Measurements from ENCODE around the gene KLK6.

The KLK6 gene

GRCh38 chr19:51002089-51002532 is 32.7 kb upstream of the KLK6 start:
- CTCF ChIA-PET = no interaction called here
- no peak for DNase-seq

GRCh38 chr19:51001515-51001914 is 32.1 kb upstream of the KLK6 start, which contains the start of gene KLK8:
TSS of gene KLK8 (minus strand) at chr19:51001604. CDS start at chr19:51001167, 437 bp downstream.
- Histone ChIP-seq H3K4me1 (ENCODE audit: control extremely low read depth in 1 of 4, control insufficient read depth in 4 of 4, insufficient read depth in 4 of 4, low read length in 3 of 4) (no peaks in the 10 kb centered on the region), H3K27ac (ENCODE audit: insufficient read depth in 1 of 2, low read depth in 1 of 2, low read length in 2 of 2, poor library complexity in 1 of 2, severe bottlenecking in 2 of 2) (no peak within 1 kb of the TSS), H3K4me3 (ENCODE audit: control insufficient read depth in 1 of 7, extremely low read depth in 1 of 7, insufficient read depth in 4 of 7, low read depth in 2 of 7, low read length in 6 of 7) (no peak within 1 kb of the TSS), H3K27me3 (replicated peaks in 2 of 5; ENCODE audit: control insufficient read depth in 4 of 5, insufficient read depth in 5 of 5, low read length in 4 of 5) (peaks cover 3 to 81% (median 18%) of the 10 kb centered on the region in 5 experiments), H3K36me3 (ENCODE audit: control insufficient read depth in 4 of 4, insufficient read depth in 4 of 4, low read length in 3 of 4) (no peaks in the 10 kb centered on the region), H3K9me3 (ENCODE audit: control extremely low read depth in 1 of 5, control insufficient read depth in 4 of 5, insufficient read depth in 2 of 5, low read depth in 1 of 5, low read length in 4 of 5) (no peaks in the 10 kb centered on the region)
- DNase-seq = no peak
- WGBS (ENCODE audit: insufficient coverage) = 49% methylated on average over 4 of the region's 7 CpGs
- POLR2A ChIA-PET = no interaction called here
- CTCF ChIA-PET = no interaction called here

More at GRCh38 chr19:51002089-51002532, 32.7 kb upstream of the KLK6 start:
- WGBS (ENCODE audit: insufficient coverage) = 54% methylated on average over 11 of the region's 12 CpGs
- Histone ChIP-seq H3K4me3 (ENCODE audit: control insufficient read depth in 1 of 7, extremely low read depth in 1 of 7, insufficient read depth in 4 of 7, low read depth in 2 of 7, low read length in 6 of 7) (no peak overlapping the region), H3K9me3 (ENCODE audit: control extremely low read depth in 1 of 5, control insufficient read depth in 4 of 5, insufficient read depth in 2 of 5, low read depth in 1 of 5, low read length in 4 of 5) (no peaks in the 10 kb centered on the region), H3K27me3 (replicated peaks in 2 of 5; ENCODE audit: control insufficient read depth in 4 of 5, insufficient read depth in 5 of 5, low read length in 4 of 5) (peaks cover 5 to 86% (median 21%) of the 10 kb centered on the region in 5 experiments), H3K27ac (ENCODE audit: insufficient read depth in 1 of 2, low read depth in 1 of 2, low read length in 2 of 2, poor library complexity in 1 of 2, severe bottlenecking in 2 of 2) (no peak overlapping the region), H3K36me3 (ENCODE audit: control insufficient read depth in 4 of 4, insufficient read depth in 4 of 4, low read length in 3 of 4) (no peaks in the 10 kb centered on the region), H3K4me1 (ENCODE audit: control extremely low read depth in 1 of 4, control insufficient read depth in 4 of 4, insufficient read depth in 4 of 4, low read length in 3 of 4) (no peaks in the 10 kb centered on the region)
- POLR2A ChIA-PET = no interaction called here

DNA sequence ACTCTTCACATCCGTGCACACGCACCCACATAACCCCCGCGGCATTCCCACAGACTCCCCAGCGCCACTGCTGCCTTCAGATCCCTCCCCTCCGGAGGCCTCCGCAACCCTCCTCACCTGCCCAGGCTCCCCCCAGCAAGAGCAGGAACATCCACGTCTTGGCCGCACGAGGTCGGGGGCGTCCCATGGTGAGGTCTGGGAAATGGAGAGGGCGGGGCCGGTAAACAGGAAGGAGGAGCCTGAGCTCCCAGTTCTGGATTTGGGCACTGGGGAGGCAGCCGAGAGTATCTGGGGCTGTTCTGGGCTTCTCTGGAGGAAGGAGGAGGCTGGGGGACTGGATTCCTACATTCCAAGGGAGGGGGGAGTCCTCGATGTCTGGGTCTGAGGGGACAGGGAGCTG is 31.6 kb upstream of the KLK6 start:
- POLR2A ChIA-PET = no interaction called here
- no peaks in the 10 kb centered on the region for H3K4me1 ChIP-seq (ENCODE audit: control extremely low read depth in 1 of 4, control insufficient read depth in 4 of 4, insufficient read depth in 4 of 4, low read length in 3 of 4)
- CTCF ChIA-PET = no interaction called here
- H3K27ac ChIP-seq (ENCODE audit: insufficient read depth in 1 of 2, low read depth in 1 of 2, low read length in 2 of 2, poor library complexity in 1 of 2, severe bottlenecking in 2 of 2) = no peak overlapping the region
- H3K4me3 ChIP-seq (ENCODE audit: control insufficient read depth in 1 of 7, extremely low read depth in 1 of 7, insufficient read depth in 4 of 7, low read depth in 2 of 7, low read length in 6 of 7) = no peak overlapping the region
- H3K9me3 ChIP-seq (ENCODE audit: control extremely low read depth in 1 of 5, control insufficient read depth in 4 of 5, insufficient read depth in 2 of 5, low read depth in 1 of 5, low read length in 4 of 5) = no peaks in the 10 kb centered on the region
- peaks cover 2 to 78% (median 16%) of the 10 kb centered on the region in 5 experiments for H3K27me3 ChIP-seq (replicated peaks in 2 of 5; ENCODE audit: control insufficient read depth in 4 of 5, insufficient read depth in 5 of 5, low read length in 4 of 5)
- no peak for DNase-seq
- WGBS (ENCODE audit: insufficient coverage) = 56% methylated on average over 7 of the region's 16 CpGs
- no peaks in the 10 kb centered on the region for H3K36me3 ChIP-seq (ENCODE audit: control insufficient read depth in 4 of 4, insufficient read depth in 4 of 4, low read length in 3 of 4)

DNA sequence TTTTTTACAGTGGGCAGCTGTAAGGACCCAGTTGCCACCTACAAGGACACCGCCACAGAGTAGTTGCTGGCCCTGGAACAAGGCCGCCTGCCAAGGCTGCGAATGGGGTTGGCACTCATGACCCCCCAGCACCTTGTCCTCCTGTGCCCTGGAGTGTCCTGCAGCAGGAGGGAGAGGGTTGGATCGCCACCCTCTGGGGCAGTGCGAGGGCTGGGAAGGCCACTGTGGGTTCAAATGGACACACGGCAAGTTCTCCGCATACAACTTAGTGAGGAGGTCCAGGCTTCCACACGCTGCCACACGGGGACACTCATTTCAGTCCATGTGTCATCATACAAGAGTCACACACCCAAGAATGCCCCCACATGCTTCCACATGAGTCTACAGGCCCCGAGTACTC is 31.0 kb upstream of the KLK6 start:
- Histone ChIP-seq H3K4me3 (ENCODE audit: control insufficient read depth in 1 of 7, extremely low read depth in 1 of 7, insufficient read depth in 4 of 7, low read depth in 2 of 7, low read length in 6 of 7) (no peak overlapping the region), H3K4me1 (ENCODE audit: control extremely low read depth in 1 of 4, control insufficient read depth in 4 of 4, insufficient read depth in 4 of 4, low read length in 3 of 4) (no peaks in the 10 kb centered on the region), H3K27ac (ENCODE audit: insufficient read depth in 1 of 2, low read depth in 1 of 2, low read length in 2 of 2, poor library complexity in 1 of 2, severe bottlenecking in 2 of 2) (no peak overlapping the region), H3K36me3 (ENCODE audit: control insufficient read depth in 4 of 4, insufficient read depth in 4 of 4, low read length in 3 of 4) (no peaks in the 10 kb centered on the region), H3K27me3 (replicated peaks in 2 of 5; ENCODE audit: control insufficient read depth in 4 of 5, insufficient read depth in 5 of 5, low read length in 4 of 5) (peaks cover 2 to 79% (median 16%) of the 10 kb centered on the region in 5 experiments), H3K9me3 (ENCODE audit: control extremely low read depth in 1 of 5, control insufficient read depth in 4 of 5, insufficient read depth in 2 of 5, low read depth in 1 of 5, low read length in 4 of 5) (no peaks in the 10 kb centered on the region)
- POLR2A ChIA-PET = no interaction called here
- 95% methylated on average over 10 of the region's 10 CpGs for WGBS (ENCODE audit: insufficient coverage)
- CTCF ChIA-PET = no interaction called here
- DNase-seq = no peak

DNA sequence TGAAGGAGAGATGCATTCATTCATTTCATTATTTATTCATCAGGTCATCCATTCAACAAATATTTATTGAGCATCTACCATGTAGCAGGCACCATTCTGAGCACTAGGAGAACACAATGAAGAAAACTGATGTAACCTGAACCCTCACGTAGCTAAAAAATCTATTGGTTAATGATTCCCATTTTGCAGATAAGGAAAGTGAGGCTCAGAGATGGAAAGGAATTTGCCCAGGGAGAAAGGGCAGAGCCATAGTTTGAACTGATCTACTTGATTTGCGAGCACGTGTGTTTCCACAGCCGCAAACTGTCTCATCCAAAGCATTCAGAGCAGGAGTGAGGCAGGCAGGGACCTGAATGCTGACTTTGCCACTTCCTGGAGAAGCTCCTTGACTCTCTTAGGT is 29.3 kb upstream of the KLK6 start:
- CTCF ChIA-PET = no interaction called here
- Histone ChIP-seq H3K9me3 (ENCODE audit: control extremely low read depth in 1 of 5, control insufficient read depth in 4 of 5, insufficient read depth in 2 of 5, low read depth in 1 of 5, low read length in 4 of 5) (no peaks in the 10 kb centered on the region), H3K36me3 (ENCODE audit: control insufficient read depth in 4 of 4, insufficient read depth in 4 of 4, low read length in 3 of 4) (no peaks in the 10 kb centered on the region), H3K4me3 (ENCODE audit: control insufficient read depth in 1 of 7, extremely low read depth in 1 of 7, insufficient read depth in 4 of 7, low read depth in 2 of 7, low read length in 6 of 7) (no peak overlapping the region), H3K27ac (ENCODE audit: insufficient read depth in 1 of 2, low read depth in 1 of 2, low read length in 2 of 2, poor library complexity in 1 of 2, severe bottlenecking in 2 of 2) (no peak overlapping the region), H3K27me3 (replicated peaks in 2 of 5; ENCODE audit: control insufficient read depth in 4 of 5, insufficient read depth in 5 of 5, low read length in 4 of 5) (peaks cover 2 to 66% (median 16%) of the 10 kb centered on the region in 5 experiments), H3K4me1 (ENCODE audit: control extremely low read depth in 1 of 4, control insufficient read depth in 4 of 4, insufficient read depth in 4 of 4, low read length in 3 of 4) (no peaks in the 10 kb centered on the region)
- no peak for DNase-seq
- WGBS (ENCODE audit: insufficient coverage) = 95% methylated on average over 3 of the region's 4 CpGs
- POLR2A ChIA-PET = no interaction called here

- Histone ChIP-seq H3K27ac (ENCODE audit: insufficient read depth in 1 of 2, low read depth in 1 of 2, low read length in 2 of 2, poor library complexity in 1 of 2, severe bottlenecking in 2 of 2) (no peak overlapping the region), H3K4me1 (ENCODE audit: control extremely low read depth in 1 of 4, control insufficient read depth in 4 of 4, insufficient read depth in 4 of 4, low read length in 3 of 4) (no peaks in the 10 kb centered on the region), H3K9me3 (ENCODE audit: control extremely low read depth in 1 of 5, control insufficient read depth in 4 of 5, insufficient read depth in 2 of 5, low read depth in 1 of 5, low read length in 4 of 5) (no peaks in the 10 kb centered on the region), H3K27me3 (replicated peaks in 2 of 5; ENCODE audit: control insufficient read depth in 4 of 5, insufficient read depth in 5 of 5, low read length in 4 of 5) (peaks cover under 1 to 60% (median 16%) of the 10 kb centered on the region in 5 experiments), H3K36me3 (ENCODE audit: control insufficient read depth in 4 of 4, insufficient read depth in 4 of 4, low read length in 3 of 4) (no peaks in the 10 kb centered on the region), H3K4me3 (ENCODE audit: control insufficient read depth in 1 of 7, extremely low read depth in 1 of 7, insufficient read depth in 4 of 7, low read depth in 2 of 7, low read length in 6 of 7) (no peak overlapping the region)
- no peak for DNase-seq
- ChIA-PET POLR2A (no interaction called here), CTCF (no interaction called here)
- 70% methylated on average over 2 of the region's 5 CpGs for WGBS (ENCODE audit: insufficient coverage)
These were observed 28.7 kb upstream of the KLK6 start for GRCh38 chr19:50998061-50998460.

- no peaks in the 10 kb centered on the region for H3K4me1 ChIP-seq (ENCODE audit: control extremely low read depth in 1 of 4, control insufficient read depth in 4 of 4, insufficient read depth in 4 of 4, low read length in 3 of 4)
- H3K9me3 ChIP-seq (ENCODE audit: control extremely low read depth in 1 of 5, control insufficient read depth in 4 of 5, insufficient read depth in 2 of 5, low read depth in 1 of 5, low read length in 4 of 5) = no peaks in the 10 kb centered on the region
- ChIA-PET CTCF (no interaction called here), POLR2A (no interaction called here)
- no peak overlapping the region for H3K4me3 ChIP-seq (ENCODE audit: control insufficient read depth in 1 of 7, extremely low read depth in 1 of 7, insufficient read depth in 4 of 7, low read depth in 2 of 7, low read length in 6 of 7)
- H3K27me3 ChIP-seq (replicated peaks in 2 of 5; ENCODE audit: control insufficient read depth in 4 of 5, insufficient read depth in 5 of 5, low read length in 4 of 5) = peaks cover 0 to 31% (median 15%) of the 10 kb centered on the region in 5 experiments
- DNase-seq = peak in 2 of 3 donors; percentile 7 to 9
- no peaks in the 10 kb centered on the region for H3K36me3 ChIP-seq (ENCODE audit: control insufficient read depth in 4 of 4, insufficient read depth in 4 of 4, low read length in 3 of 4)
- no peak overlapping the region for H3K27ac ChIP-seq (ENCODE audit: insufficient read depth in 1 of 2, low read depth in 1 of 2, low read length in 2 of 2, poor library complexity in 1 of 2, severe bottlenecking in 2 of 2)
- WGBS (ENCODE audit: insufficient coverage) = 100% methylated on average over 1 of the region's 2 CpGs
These were observed 24.7 kb upstream of the KLK6 start for GRCh38 chr19:50994129-50994528.

Measured in common myeloid progenitor, CD34-positive (primary cell).